HG02884 (cell line): ENCODE results near the gene LRRC36.

ENCODE experiments used
- ATAC-seq: cut with Tn5 transposase; IDR thresholded peaks from one replicate; pipeline ENCODE4 v1.9.1; 2021; ENCODE audit warnings: mild to moderate bottlenecking, moderate library complexity; ENCODE audit not compliant: unreplicated experiment

Gene LRRC36

GRCh38 chr16:67388191-67388590, 61.6 kb downstream of the LRRC36 start:
- ATAC-seq: no peak

- no peak for ATAC-seq
These were observed 62.0 kb downstream of the LRRC36 start for GRCh38 chr16:67388591-67388990.

GRCh38 chr16:67389911-67390815, 63.5 kb downstream of the LRRC36 start:
- ATAC-seq: no peak

- no peak for ATAC-seq
These were observed 64.3 kb downstream of the LRRC36 start for GRCh38 chr16:67390816-67391423.

- no peak for ATAC-seq
These were observed 65.0 kb downstream of the LRRC36 start for GRCh38 chr16:67391424-67392300.

- no peak for ATAC-seq
These were observed 65.9 kb downstream of the LRRC36 start for GRCh38 chr16:67392301-67393059.

- ATAC-seq: no peak
These were observed 66.6 kb downstream of the LRRC36 start, which contains the start of gene TPPP3 for GRCh38 chr16:67393111-67393787. Gene TPPP3 (minus strand): TSS chr16:67393498. CDS start chr16:67391111, 2,387 bp downstream.

- no peak for ATAC-seq
These were observed 67.2 kb downstream of the LRRC36 start for GRCh38 chr16:67393788-67394154.

GRCh38 chr16:67394155-67395104, 67.8 kb downstream of the LRRC36 start:
- no peak for ATAC-seq

GRCh38 chr16:67395105-67395457, 68.5 kb downstream of the LRRC36 start:
- ATAC-seq: no peak

- ATAC-seq: no peak
These were observed 69.0 kb downstream of the LRRC36 start for GRCh38 chr16:67395458-67396158.

- no peak for ATAC-seq
These were observed 69.8 kb downstream of the LRRC36 start for GRCh38 chr16:67396159-67397035.

GRCh38 chr16:67397036-67397801, 70.6 kb downstream of the LRRC36 start:
- no peak for ATAC-seq

GRCh38 chr16:67397812-67398545, 71.4 kb downstream of the LRRC36 start:
- ATAC-seq: no peak

GRCh38 chr16:67398546-67399217, 72.1 kb downstream of the LRRC36 start:
- no peak for ATAC-seq
